PC-3 (cell line): ENCODE measurements around the gene SLC30A3. TPM values are rescaled to one million over a fixed set of nuclear protein-coding genes. Genes with fewer than 3 reads are reported as not detected.

Experiments used
- ATAC-seq: fragments of 200-7000 bp; cut with Tn5 transposase; 2 replicates; pipeline ENCODE4 v1.9.1; 2020; ENCODE audit warnings: mild to moderate bottlenecking, moderate library complexity
- BruUV-seq: library from RNA; stranded (reverse); fragments of 400-500 nt; replicated peaks from 2 replicates; lab custom pipeline; 2021; lab: Mats Ljungman, UMichigan
- CTCF ChIA-PET: fragments of 300-600 bp; sonication (Branson Sonifier 250); formaldehyde crosslinking; loops from one replicate; lab custom pipeline; 2022; ENCODE audit warnings: antibody characterized with exemption; lab: Charles Lee
- POLR2A ChIA-PET: fragments of 300-600 bp; sonication (Branson Sonifier 250); formaldehyde crosslinking; loops from one replicate; lab custom pipeline; 2022; ENCODE audit warnings: antibody characterized with exemption; ENCODE audit not compliant: unreplicated experiment; lab: Charles Lee
- DNase-seq: peaks from one replicate; pipeline ENCODE4 v3.0.0-alpha.2; 2015
- H2AFZ ChIP-seq: fragments of 300-600 bp; sonication (generic); 2 replicates; pipeline ENCODE4 v1.6.0; 2016; ENCODE audit warnings: antibody characterized with exemption, low read length
- H3F3A ChIP-seq: fragments of 300-600 bp; sonication (generic); one replicate; pipeline ENCODE4 v1.6.0; 2017; ENCODE audit warnings: antibody characterized with exemption, low read length, control low read depth, mild to moderate bottlenecking; ENCODE audit not compliant: unreplicated experiment
- H3K27ac ChIP-seq: fragments of 300-600 bp; sonication (generic); 2 replicates; pipeline ENCODE4 v1.5.1; 2016; ENCODE audit warnings: mild to moderate bottlenecking, low read length
- H3K27me3 ChIP-seq: fragments of 300-600 bp; sonication (generic); 2 replicates; pipeline ENCODE4 v1.6.1; 2016; ENCODE audit warnings: low read length, mixed read lengths
- H3K36me3 ChIP-seq: fragments of 300-600 bp; sonication (generic); 2 replicates; pipeline ENCODE4 v1.6.1; 2016; ENCODE audit warnings: low read depth, mixed run types, low read length, mixed read lengths
- H3K4me1 ChIP-seq: fragments of 300-600 bp; sonication (generic); 2 replicates; pipeline ENCODE4 v1.5.1; 2016; ENCODE audit warnings: low read length; ENCODE audit not compliant: insufficient read depth
- H3K4me2 ChIP-seq: fragments of 300-600 bp; sonication (generic); 2 replicates; pipeline ENCODE4 v1.6.0; 2016; ENCODE audit warnings: low read length
- H3K4me3 ChIP-seq: fragments of 300-600 bp; sonication (generic); 2 replicates; pipeline ENCODE4 v1.5.1; 2016; ENCODE audit warnings: mild to moderate bottlenecking, low read length, mixed read lengths
- H3K79me2 ChIP-seq: fragments of 300-600 bp; sonication (generic); 2 replicates; pipeline ENCODE4 v1.6.1; 2017; ENCODE audit warnings: low read length, mixed read lengths
- H3K9ac ChIP-seq: fragments of 300-600 bp; sonication (generic); 2 replicates; pipeline ENCODE4 v1.6.0; 2016; ENCODE audit warnings: mild to moderate bottlenecking, low read length
- H3K9me2 ChIP-seq: fragments of 300-600 bp; sonication (generic); replicated peaks from 2 replicates; pipeline ENCODE4 v1.6.1; 2016; ENCODE audit warnings: mixed run types, low read length, mixed read lengths
- H3K9me3 ChIP-seq: fragments of 300-600 bp; sonication (generic); 2 replicates; pipeline ENCODE4 v1.6.1; 2016; ENCODE audit warnings: low read length, mixed read lengths
- H4K20me1 ChIP-seq: fragments of 300-600 bp; sonication (generic); 2 replicates; pipeline ENCODE4 v1.6.1; 2016; ENCODE audit warnings: low read length, mixed read lengths
- EZH2 ChIP-seq: fragments of 300-600 bp; sonication (generic); IDR thresholded peaks from one replicate; pipeline ENCODE4 v1.6.1; 2017; ENCODE audit warnings: antibody characterized with exemption, mild to moderate bottlenecking, low read length; ENCODE audit not compliant: unreplicated experiment
- EZH2phosphoT487 ChIP-seq: fragments of 300-600 bp; sonication (generic); IDR thresholded peaks from 2 replicates; pipeline ENCODE4 v1.6.1; 2018; ENCODE audit warnings: mild to moderate bottlenecking, antibody characterized with exemption, low read length, borderline replicate concordance
- intact Hi-C: fragments of 100-400 bp; cut with micrococcal nuclease; formaldehyde crosslinking; loops from 2 replicates; pipeline ENCODE4 v1.9.0; 2023
- total RNA-seq: library from RNA; depleted of rRNA; stranded (reverse); fragments of >200 nt; gene quantifications from 2 replicates; pipeline ENCODE4 v1.2.3, GENCODE V29; 2014
- TF ChIP-seq, protein P1 (sequence below): fragments of 300-600 bp; sonication (generic); conservative IDR thresholded peaks from 2 replicates; pipeline ENCODE4 v1.5.1; 2017; ENCODE audit warnings: antibody characterized with exemption, low read depth, mild to moderate bottlenecking, low read length

The SLC30A3 gene
- total RNA-seq, 1 experiment from 2014 or later, result 0.36 TPM

- TF ChIP-seq, protein P1, sequence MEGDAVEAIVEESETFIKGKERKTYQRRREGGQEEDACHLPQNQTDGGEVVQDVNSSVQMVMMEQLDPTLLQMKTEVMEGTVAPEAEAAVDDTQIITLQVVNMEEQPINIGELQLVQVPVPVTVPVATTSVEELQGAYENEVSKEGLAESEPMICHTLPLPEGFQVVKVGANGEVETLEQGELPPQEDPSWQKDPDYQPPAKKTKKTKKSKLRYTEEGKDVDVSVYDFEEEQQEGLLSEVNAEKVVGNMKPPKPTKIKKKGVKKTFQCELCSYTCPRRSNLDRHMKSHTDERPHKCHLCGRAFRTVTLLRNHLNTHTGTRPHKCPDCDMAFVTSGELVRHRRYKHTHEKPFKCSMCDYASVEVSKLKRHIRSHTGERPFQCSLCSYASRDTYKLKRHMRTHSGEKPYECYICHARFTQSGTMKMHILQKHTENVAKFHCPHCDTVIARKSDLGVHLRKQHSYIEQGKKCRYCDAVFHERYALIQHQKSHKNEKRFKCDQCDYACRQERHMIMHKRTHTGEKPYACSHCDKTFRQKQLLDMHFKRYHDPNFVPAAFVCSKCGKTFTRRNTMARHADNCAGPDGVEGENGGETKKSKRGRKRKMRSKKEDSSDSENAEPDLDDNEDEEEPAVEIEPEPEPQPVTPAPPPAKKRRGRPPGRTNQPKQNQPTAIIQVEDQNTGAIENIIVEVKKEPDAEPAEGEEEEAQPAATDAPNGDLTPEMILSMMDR, result no peak
- TF ChIP-seq EZH2, result no peak
- no peak for TF ChIP-seq EZH2phosphoT487
- Histone ChIP-seq H3K27me3 (no peaks in the 10 kb centered on the region), H2AFZ (no peak overlapping the region), H3K4me1 (peaks cover 16% of the 10 kb centered on the region), H3K9me2 (no peaks in the 10 kb centered on the region), H3F3A (no peaks in the 10 kb centered on the region), H3K36me3 (peaks cover 51% of the 10 kb centered on the region), H3K4me2 (no peak overlapping the region), H3K4me3 (no peak overlapping the region), H3K79me2 (peaks cover 31% of the 10 kb centered on the region), H4K20me1 (no peaks in the 10 kb centered on the region), H3K9me3 (no peaks in the 10 kb centered on the region), H3K9ac (no peak overlapping the region), H3K27ac (no peak overlapping the region)
- ATAC-seq (no peak), DNase-seq (no peak)
- BruUV-seq, result no TSS peak
- ChIA-PET CTCF (no interaction called here), POLR2A (no interaction called here)
- intact Hi-C loops, result no loop called here
Observed at GRCh38 chr2:27220091-27220490, 42.8 kb downstream of the SLC30A3 start.

DNA sequence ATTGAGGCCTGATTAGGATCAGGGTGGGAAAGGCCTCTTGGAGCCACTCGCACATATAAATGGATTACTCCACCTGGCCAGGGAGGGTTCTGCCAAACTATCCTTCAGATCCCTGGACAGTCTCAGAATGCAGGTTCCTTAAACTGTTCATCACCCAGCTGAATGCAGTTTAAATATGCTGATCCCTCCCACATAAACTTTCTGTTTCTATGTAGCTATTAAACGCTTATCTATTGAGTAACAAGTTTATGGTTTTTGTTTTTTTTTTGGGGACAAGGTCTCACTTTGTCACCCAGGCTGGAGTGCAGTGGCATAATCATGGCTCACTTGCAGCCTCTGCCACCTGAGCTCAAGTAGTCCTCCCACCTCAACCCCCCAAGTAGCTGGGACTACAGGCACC lies 43.8 kb downstream of the SLC30A3 start:
- H3K4me2 ChIP-seq, result peak overlapping the region; percentile 95
- TF ChIP-seq EZH2 (no peak), EZH2phosphoT487 (no peak)
- TF ChIP-seq, protein P1, result no peak

DNA sequence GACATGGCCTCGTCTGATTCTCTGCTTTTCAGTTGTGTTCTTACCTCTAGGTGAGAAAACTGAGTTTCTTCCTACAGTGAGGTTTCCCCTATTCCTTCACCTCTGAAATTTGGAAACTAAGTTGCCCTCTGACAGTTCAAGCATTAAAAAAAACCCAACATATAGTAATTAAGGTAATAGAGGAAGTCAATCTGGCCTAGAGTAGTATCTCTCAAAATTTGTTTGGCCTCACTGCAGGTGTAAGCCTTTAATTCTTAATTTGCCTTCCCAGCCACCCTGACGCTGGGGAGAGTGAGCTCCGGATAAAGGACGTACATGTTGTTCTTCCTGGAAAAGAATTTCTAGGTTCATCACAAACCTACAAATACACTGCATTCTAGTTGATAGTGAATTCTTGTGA lies 44.2 kb downstream of the SLC30A3 start:
- BruUV-seq, result no TSS peak
- Histone ChIP-seq H3K9me2 (no peaks in the 10 kb centered on the region), H3K79me2 (peaks cover 32% of the 10 kb centered on the region), H3K27ac (no peak overlapping the region), H3K27me3 (no peaks in the 10 kb centered on the region), H3K4me2 (peak overlapping the region; percentile 95), H3F3A (no peaks in the 10 kb centered on the region), H2AFZ (no peak overlapping the region), H3K9ac (peak overlapping the region; percentile 98), H4K20me1 (no peaks in the 10 kb centered on the region), H3K9me3 (no peaks in the 10 kb centered on the region), H3K36me3 (peaks cover 36% of the 10 kb centered on the region), H3K4me3 (peak overlapping the region; percentile 72), H3K4me1 (peaks cover 17% of the 10 kb centered on the region)
- CTCF ChIA-PET, result no interaction called here
- POLR2A ChIA-PET, result no interaction called here
- TF ChIP-seq EZH2 (no peak), EZH2phosphoT487 (no peak)
- TF ChIP-seq, protein P1, result no peak
- DNase-seq (no peak), ATAC-seq (no peak)
- intact Hi-C loops, result no loop called here

More for the DNA sequence above, 43.8 kb downstream of the SLC30A3 start:
- Histone ChIP-seq H3K9me2 (no peaks in the 10 kb centered on the region), H3K9me3 (no peaks in the 10 kb centered on the region), H3K27me3 (no peaks in the 10 kb centered on the region), H3K4me3 (0 out of 2 replicates have a peak overlapping the region, but pooled peaks have one; percentile 72), H2AFZ (no peak overlapping the region), H3K9ac (no peak overlapping the region), H4K20me1 (no peaks in the 10 kb centered on the region), H3K79me2 (peaks cover 31% of the 10 kb centered on the region), H3K27ac (no peak overlapping the region), H3K36me3 (peaks cover 41% of the 10 kb centered on the region), H3F3A (no peaks in the 10 kb centered on the region), H3K4me1 (peaks cover 16% of the 10 kb centered on the region)
- no TSS peak for BruUV-seq
- DNase-seq, result no peak
- POLR2A ChIA-PET, result no interaction called here
- intact Hi-C loops, result no loop called here
- ATAC-seq, result no peak
- CTCF ChIA-PET, result no interaction called here
